ENCODE measurements around the gene AK3. TPM values are rescaled to one million over a fixed set of nuclear protein-coding genes. Genes with fewer than 3 reads are reported as not detected.

The AK3 gene
- total RNA-seq, 1 donor from 2014 or later: 47.5 TPM

DNA sequence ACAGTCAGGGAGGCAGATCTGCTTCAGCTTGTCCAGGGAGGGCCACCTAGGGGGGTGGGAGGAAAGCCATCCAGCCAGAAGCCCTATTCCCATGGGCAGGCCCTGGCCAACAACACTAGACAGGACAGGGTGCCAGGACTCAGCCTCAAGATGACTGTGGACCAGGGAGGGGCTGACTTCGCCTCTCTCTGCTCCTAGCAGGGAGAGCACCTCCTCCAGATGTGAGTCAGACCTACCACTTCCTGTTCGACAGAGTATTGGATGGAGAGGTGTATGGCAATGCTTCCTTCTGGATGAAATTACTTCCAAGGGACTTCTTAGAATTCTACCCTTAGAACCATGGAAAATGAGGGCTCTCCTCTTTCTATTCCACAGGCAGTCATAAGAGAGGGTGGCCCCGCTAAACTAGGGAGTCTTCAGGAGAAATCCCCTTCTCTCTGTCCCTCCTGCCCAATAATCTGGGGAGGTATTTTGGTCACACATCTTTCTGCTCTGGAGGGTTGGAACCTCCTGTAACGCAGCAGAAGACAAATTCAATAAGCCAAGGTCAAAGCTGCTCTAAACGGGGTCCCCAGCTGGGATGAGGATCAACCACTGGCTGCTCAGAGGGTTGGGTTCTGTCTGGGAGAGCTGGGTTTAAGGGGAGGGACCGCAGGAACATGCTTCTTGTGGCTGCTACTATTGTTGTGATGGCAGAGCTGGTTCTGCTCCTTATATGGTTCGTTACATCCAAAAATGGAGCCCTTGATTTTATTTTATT lies 28.5 kb upstream of the AK3 start:
- TF ChIP-seq, protein P1, sequence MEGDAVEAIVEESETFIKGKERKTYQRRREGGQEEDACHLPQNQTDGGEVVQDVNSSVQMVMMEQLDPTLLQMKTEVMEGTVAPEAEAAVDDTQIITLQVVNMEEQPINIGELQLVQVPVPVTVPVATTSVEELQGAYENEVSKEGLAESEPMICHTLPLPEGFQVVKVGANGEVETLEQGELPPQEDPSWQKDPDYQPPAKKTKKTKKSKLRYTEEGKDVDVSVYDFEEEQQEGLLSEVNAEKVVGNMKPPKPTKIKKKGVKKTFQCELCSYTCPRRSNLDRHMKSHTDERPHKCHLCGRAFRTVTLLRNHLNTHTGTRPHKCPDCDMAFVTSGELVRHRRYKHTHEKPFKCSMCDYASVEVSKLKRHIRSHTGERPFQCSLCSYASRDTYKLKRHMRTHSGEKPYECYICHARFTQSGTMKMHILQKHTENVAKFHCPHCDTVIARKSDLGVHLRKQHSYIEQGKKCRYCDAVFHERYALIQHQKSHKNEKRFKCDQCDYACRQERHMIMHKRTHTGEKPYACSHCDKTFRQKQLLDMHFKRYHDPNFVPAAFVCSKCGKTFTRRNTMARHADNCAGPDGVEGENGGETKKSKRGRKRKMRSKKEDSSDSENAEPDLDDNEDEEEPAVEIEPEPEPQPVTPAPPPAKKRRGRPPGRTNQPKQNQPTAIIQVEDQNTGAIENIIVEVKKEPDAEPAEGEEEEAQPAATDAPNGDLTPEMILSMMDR (IDR thresholded peaks at IDR 0.05): no peak
- Mint-ChIP-seq H3K4me3 (ENCODE audit: unreplicated experiment) (no peak overlapping the region), H3K4me1 (ENCODE audit: unreplicated experiment) (peaks cover 12% of the 10 kb centered on the region), H3K27ac (ENCODE audit: unreplicated experiment) (no peak overlapping the region), H3K9me3 (ENCODE audit: unreplicated experiment) (no peaks in the 10 kb centered on the region), H3K36me3 (ENCODE audit: unreplicated experiment) (no peaks in the 10 kb centered on the region), H3K27me3 (ENCODE audit: unreplicated experiment) (no peaks in the 10 kb centered on the region)
- no peak for DNase-seq (ENCODE audit: extremely low spot score, unreplicated experiment)

GRCh38 chr9:4768681-4769080 lies 27.7 kb upstream of the AK3 start:
- Mint-ChIP-seq H3K4me1 (ENCODE audit: unreplicated experiment) (peaks cover 7% of the 10 kb centered on the region), H3K36me3 (ENCODE audit: unreplicated experiment) (no peaks in the 10 kb centered on the region), H3K27ac (ENCODE audit: unreplicated experiment) (no peak overlapping the region), H3K4me3 (ENCODE audit: unreplicated experiment) (no peak overlapping the region), H3K9me3 (ENCODE audit: unreplicated experiment) (no peaks in the 10 kb centered on the region), H3K27me3 (ENCODE audit: unreplicated experiment) (no peaks in the 10 kb centered on the region)
- DNase-seq (ENCODE audit: extremely low spot score, unreplicated experiment): no peak
- TF ChIP-seq, protein P1 (IDR thresholded peaks at IDR 0.05): no peak

DNA sequence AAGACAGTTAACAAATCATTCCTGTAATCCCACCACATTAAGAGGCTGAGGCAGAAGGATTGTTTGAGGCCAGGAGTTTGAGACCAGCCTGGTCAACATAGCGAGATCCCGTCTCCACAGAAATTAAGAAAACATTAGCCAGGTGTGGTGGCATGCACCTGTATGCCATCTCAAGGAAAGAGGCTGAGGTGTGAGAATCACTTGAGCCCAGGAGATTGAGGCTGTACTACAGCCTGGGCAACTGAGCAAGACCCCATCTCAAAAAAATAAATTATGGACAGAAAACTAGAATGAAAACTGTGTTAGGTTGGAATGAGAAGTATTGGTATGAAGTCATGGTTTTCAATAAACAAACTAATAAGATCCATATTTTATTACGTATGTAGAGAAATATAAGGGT lies 23.0 kb upstream of the AK3 start:
- Mint-ChIP-seq H3K36me3 (ENCODE audit: unreplicated experiment) (no peaks in the 10 kb centered on the region), H3K27me3 (ENCODE audit: unreplicated experiment) (peaks cover 2% of the 10 kb centered on the region), H3K27ac (ENCODE audit: unreplicated experiment) (no peak overlapping the region), H3K9me3 (ENCODE audit: unreplicated experiment) (no peaks in the 10 kb centered on the region), H3K4me1 (ENCODE audit: unreplicated experiment) (peaks cover 18% of the 10 kb centered on the region), H3K4me3 (ENCODE audit: unreplicated experiment) (no peak overlapping the region)
- TF ChIP-seq, protein P1 (IDR thresholded peaks at IDR 0.05): no peak
- no peak for DNase-seq (ENCODE audit: extremely low spot score, unreplicated experiment)

DNA sequence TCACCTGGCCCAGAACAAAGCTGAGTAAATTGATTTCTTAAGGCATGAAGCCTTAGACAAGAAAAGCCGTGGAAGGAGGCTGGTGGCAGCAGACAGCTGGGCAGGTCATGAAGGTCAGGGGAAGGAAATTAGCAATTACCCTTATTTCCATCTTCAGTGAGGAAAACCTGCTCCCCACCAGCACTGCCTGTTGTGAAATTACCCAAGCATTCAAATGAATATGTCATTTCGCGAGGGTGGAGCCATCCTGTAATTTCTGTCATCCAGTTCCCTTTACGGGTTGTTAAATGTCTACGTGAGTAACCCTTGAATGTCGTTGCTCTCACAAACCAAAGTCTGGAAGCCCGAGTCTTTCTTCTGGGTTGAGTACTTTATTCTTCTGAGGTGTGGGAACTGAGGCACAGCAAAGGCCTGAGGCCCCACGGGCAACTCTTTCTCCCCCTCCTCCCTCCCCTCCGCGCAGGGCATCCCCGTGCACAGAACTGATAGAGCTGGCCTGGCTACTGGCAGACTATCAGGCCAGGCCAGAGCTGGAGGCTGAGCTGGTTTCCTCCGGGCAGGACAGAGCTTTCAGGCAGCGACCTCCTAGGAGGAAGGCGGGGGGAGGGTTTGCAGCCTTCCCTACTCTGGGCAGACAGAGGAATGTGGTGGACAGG lies 22.0 kb upstream of the AK3 start:
- Mint-ChIP-seq H3K4me3 (ENCODE audit: unreplicated experiment) (peak overlapping the region; percentile 61), H3K27me3 (ENCODE audit: unreplicated experiment) (peaks cover 2% of the 10 kb centered on the region), H3K4me1 (ENCODE audit: unreplicated experiment) (peaks cover 18% of the 10 kb centered on the region), H3K9me3 (ENCODE audit: unreplicated experiment) (no peaks in the 10 kb centered on the region), H3K27ac (ENCODE audit: unreplicated experiment) (peak overlapping the region; percentile 66), H3K36me3 (ENCODE audit: unreplicated experiment) (no peaks in the 10 kb centered on the region)
- no peak for DNase-seq (ENCODE audit: extremely low spot score, unreplicated experiment)
- TF ChIP-seq, protein P1 (IDR thresholded peaks at IDR 0.05): no peak

DNA sequence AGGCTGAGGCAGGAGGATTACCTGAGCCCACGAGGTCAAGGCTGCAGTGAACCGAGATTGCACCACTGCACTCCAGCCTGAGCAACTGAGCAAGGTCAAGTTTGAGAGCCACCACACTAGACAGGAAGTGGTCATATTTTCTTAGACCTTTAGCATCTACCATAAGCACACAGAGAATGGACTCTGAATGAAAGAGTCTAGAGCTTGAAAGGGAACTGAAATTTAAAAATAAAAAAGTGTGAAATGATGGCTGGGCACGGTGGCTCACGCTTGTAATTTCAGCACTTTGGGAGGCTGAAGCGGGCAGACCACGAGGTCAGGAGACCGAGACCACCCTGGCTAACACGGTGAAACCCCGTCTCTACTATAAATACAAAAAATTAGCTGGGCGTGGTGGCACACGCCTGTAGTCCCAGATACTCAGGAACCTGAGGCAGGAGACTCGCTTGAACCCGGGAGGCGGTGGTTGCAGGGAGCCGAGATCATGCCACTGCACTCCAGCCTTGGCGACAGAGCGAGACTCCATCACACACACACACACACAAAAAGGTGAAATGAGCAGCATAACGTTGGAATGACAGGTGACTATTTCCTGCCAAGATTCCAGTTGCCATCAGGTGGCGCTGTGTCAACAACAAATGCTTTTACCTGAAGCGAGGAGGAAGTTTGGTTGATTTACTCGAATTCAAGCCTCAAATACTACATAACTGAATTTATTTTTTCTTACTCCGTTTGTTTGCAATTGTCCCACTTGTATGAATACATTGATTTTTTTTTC lies 21.3 kb upstream of the AK3 start:
- Mint-ChIP-seq H3K27ac (ENCODE audit: unreplicated experiment) (peak overlapping the region; percentile 61), H3K36me3 (ENCODE audit: unreplicated experiment) (no peaks in the 10 kb centered on the region), H3K27me3 (ENCODE audit: unreplicated experiment) (peaks cover 2% of the 10 kb centered on the region), H3K4me3 (ENCODE audit: unreplicated experiment) (peak overlapping the region; percentile 61), H3K4me1 (ENCODE audit: unreplicated experiment) (peaks cover 18% of the 10 kb centered on the region), H3K9me3 (ENCODE audit: unreplicated experiment) (no peaks in the 10 kb centered on the region)
- TF ChIP-seq, protein P1 (IDR thresholded peaks at IDR 0.05): peak; percentile 88
- no peak for DNase-seq (ENCODE audit: extremely low spot score, unreplicated experiment)
